Erythroblast (primary cell): Measurements from ENCODE around the gene NPFF.

Source experiments
- GATA1 ChIP-seq: IDR thresholded peaks from 2 replicates; pipeline ENCODE4 v1.6.1; 2011; ENCODE audit warnings: low read depth, mild to moderate bottlenecking, control low read depth, low read length, moderate library complexity
- POLR2A ChIP-seq: IDR thresholded peaks from 2 replicates; pipeline ENCODE4 v1.6.1; 2011; ENCODE audit warnings: mild to moderate bottlenecking, low read length

DNA sequence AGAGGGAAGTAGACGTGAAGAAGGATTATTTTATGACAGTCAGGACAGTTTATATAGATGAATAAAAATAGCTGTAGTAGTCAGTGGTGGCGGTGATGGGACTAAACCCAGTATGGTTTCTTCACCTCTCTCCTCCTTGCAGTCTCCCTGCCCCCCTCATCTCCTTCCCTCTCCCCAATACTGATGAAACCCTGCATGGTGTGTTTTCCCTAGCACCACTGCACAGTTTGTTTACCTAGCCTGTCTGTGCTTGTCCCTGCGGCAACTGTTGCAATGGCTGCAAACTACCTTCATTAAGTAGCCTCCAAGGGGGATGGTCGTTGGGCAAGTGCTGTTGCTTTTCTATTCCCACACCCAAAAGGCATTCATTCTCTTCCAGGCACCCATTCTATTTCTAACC lies 40.6 kb downstream of the NPFF start:
- TF ChIP-seq POLR2A (no peak), GATA1 (no peak)
